ENCODE data around the gene CHD3. TPM values are rescaled to one million over a fixed set of nuclear protein-coding genes. Genes with fewer than 3 reads are reported as not detected.
A peak's percentile ranks its signal among the peaks of the same experiment; 100 is the strongest.

CHD3 gene
- total and polyA plus RNA-seq, 2 of the 13 experiments (the other 11 are each of a cell fraction or from before 2014, with no cell fraction given): 2.7 to 3.7 TPM

- TF ChIP-seq ZNF513 (CRISPR knock-in tag; conservative IDR thresholded peaks at IDR 0.05): 0 out of 2 replicates have a peak, but pooled peaks have one; percentile 33
- TF ChIP-seq HNRNPL (IDR thresholded peaks at IDR 0.05; ENCODE audit: low read depth, low read length): no peak
- no peak for TF ChIP-seq EHMT2 (IDR thresholded peaks at IDR 0.05; ENCODE audit: borderline replicate concordance, low read depth, low read length)
- no peak for TF ChIP-seq THAP9 (CRISPR knock-in tag; IDR thresholded peaks at IDR 0.05; ENCODE audit: borderline replicate concordance)
- 0 out of 2 replicates have a peak, but pooled peaks have one; percentile 24 for TF ChIP-seq ZNF710 (CRISPR knock-in tag; IDR thresholded peaks at IDR 0.05; ENCODE audit: borderline replicate concordance)
- no peak for TF ChIP-seq ZNF432 (CRISPR knock-in tag; IDR thresholded peaks at IDR 0.05; ENCODE audit: borderline replicate concordance)
- no peak for TF ChIP-seq TIGD3 (CRISPR knock-in tag; IDR thresholded peaks at IDR 0.05; ENCODE audit: borderline replicate concordance)
- TF ChIP-seq ETV6 (CRISPR knock-in tag; conservative IDR thresholded peaks at IDR 0.05): no peak; the same call in 1 of the 2 replicates
- no peak for TF ChIP-seq SIX1 (CRISPR knock-in tag; IDR thresholded peaks at IDR 0.05; ENCODE audit: borderline replicate concordance)
- TF ChIP-seq ATF3 (CRISPR knock-in tag; IDR thresholded peaks at IDR 0.05): no peak
- TF ChIP-seq ATF7-NPFF (CRISPR knock-in tag; IDR thresholded peaks at IDR 0.05; ENCODE audit: low read depth): peak; percentile 67; the same call in 1 of the 2 replicates
- no peak for TF ChIP-seq MBNL3 (CRISPR knock-in tag; conservative IDR thresholded peaks at IDR 0.05)
- peak; percentile 18; the same call in 1 of the 2 replicates for TF ChIP-seq ZNF430 (CRISPR knock-in tag; IDR thresholded peaks at IDR 0.05)
- TF ChIP-seq ZNF597 (CRISPR knock-in tag; IDR thresholded peaks at IDR 0.05): no peak
- TF ChIP-seq DNMT3B (CRISPR knock-in tag; conservative IDR thresholded peaks at IDR 0.05): no peak
- TF ChIP-seq TBP (CRISPR knock-in tag; IDR thresholded peaks at IDR 0.05): no peak
Measured at GRCh38 chr17:7856811-7857712, 31.5 kb upstream of the CHD3 start, which contains the start of gene NAA38 (continued).
